ENCODE data around the gene DNAH8. TPM values are rescaled to one million over a fixed set of nuclear protein-coding genes. Genes with fewer than 3 reads are reported as not detected.

DNAH8 gene
- total and polyA plus RNA-seq, 2 donors (not counting 3 experiments of a cell fraction or from before 2014, with no cell fraction given), result 0.29 to 0.61 TPM

- Histone ChIP-seq H3K27me3 (ENCODE audit: control insufficient read depth in 2 of 2, insufficient read depth in 2 of 2, low read length in 2 of 2) (no peaks in the 10 kb centered on the region), H3K36me3 (ENCODE audit: control insufficient read depth in 2 of 2, extremely low read depth in 1 of 2, insufficient read depth in 2 of 2, low read length in 2 of 2) (no peaks in the 10 kb centered on the region), H3K4me1 (ENCODE audit: control insufficient read depth, extremely low read depth, insufficient read depth, low read length) (no peaks in the 10 kb centered on the region), H3K4me3 (replicated peaks in 1 of 3; ENCODE audit: insufficient read depth in 1 of 3, low read depth in 1 of 3, low read length in 3 of 3) (no peak overlapping the region), H3K9me1 (replicated peaks; ENCODE audit: control insufficient read depth, extremely low read depth, insufficient read depth, low read length) (no peaks in the 10 kb centered on the region), H3K79me2 (ENCODE audit: control insufficient read depth, insufficient read depth, low read length) (no peaks in the 10 kb centered on the region), H2AFZ (ENCODE audit: low read depth, low read length) (no peak overlapping the region), H4K20me1 (replicated peaks; ENCODE audit: control insufficient read depth, extremely low read depth, insufficient read depth, low read length) (no peaks in the 10 kb centered on the region), H3K4me2 (ENCODE audit: insufficient read depth, low read length) (no peak overlapping the region), H3K9ac (replicated peaks; ENCODE audit: extremely low read depth, insufficient read depth, low read length) (no peak overlapping the region), H3K9me3 (replicated peaks; ENCODE audit: control insufficient read depth, insufficient read depth, low read length) (no peaks in the 10 kb centered on the region), H3K27ac (ENCODE audit: insufficient read depth, low read depth, low read length) (no peak overlapping the region)
- FAIRE-seq (no peak), DNase-seq (ENCODE audit: low read depth, low spot score) (no peak)
- BruUV-seq (replicated peaks), result no TSS peak
- intact Hi-C loops (cut with micrococcal nuclease) (no loop called here), dilution Hi-C loops (cut with MboI; ENCODE audit: extremely low pct_ligation_motif_present, low sequenced_read_pairs) (no loop called here)
- ChIA-PET CTCF (interaction anchor here (0.7 to 1.2 kb wide), 3 partner anchors 9 to 82 kb away, joined by 3 read pairs; no protein-coding TSS in a partner anchor), POLR2A (no interaction called here)
- TF ChIP-seq GATA2 (IDR thresholded peaks at IDR 0.05; ENCODE audit: insufficient read depth, insufficient read length, low read depth, low read length) (no peak), POLR2A (IDR thresholded peaks at IDR 0.05; ENCODE audit: low read depth, low read length) (no peak), MYC (IDR thresholded peaks at IDR 0.05; ENCODE audit: low read depth, low read length) (no peak), FOS (IDR thresholded peaks at IDR 0.05; ENCODE audit: borderline replicate concordance, insufficient read depth, low read length) (no peak)
Observed at GRCh38 chr6:38831865-38832264, 116.8 kb downstream of the DNAH8 start.

GRCh38 chr6:38833320-38833719 lies 118.2 kb downstream of the DNAH8 start:
- ChIA-PET POLR2A (no interaction called here), CTCF (no interaction called here)
- TF ChIP-seq POLR2A (IDR thresholded peaks at IDR 0.05; ENCODE audit: low read depth, low read length), result no peak
- TF ChIP-seq JUN (IDR thresholded peaks at IDR 0.05; ENCODE audit: borderline replicate concordance, insufficient read depth, insufficient read length, low read depth), result no peak
- no peak for TF ChIP-seq FOS (IDR thresholded peaks at IDR 0.05; ENCODE audit: borderline replicate concordance, insufficient read depth, low read length)
- TF ChIP-seq CTCF (IDR thresholded peaks at IDR 0.05; ENCODE audit: extremely low read depth in 1 of 2, insufficient read depth in 1 of 2, low read depth in 1 of 2, low read length in 2 of 2), result no peak
- no peak for TF ChIP-seq EZH2 (IDR thresholded peaks at IDR 0.05; ENCODE audit: borderline replicate concordance, low read depth, low read length, severe bottlenecking)
- TF ChIP-seq POLR2AphosphoS5 (IDR thresholded peaks at IDR 0.05; ENCODE audit: insufficient read depth, low read depth, low read length), result no peak
- TF ChIP-seq GATA2 (IDR thresholded peaks at IDR 0.05; ENCODE audit: insufficient read depth, insufficient read length, low read depth, low read length), result no peak
- no peak for TF ChIP-seq MYC (IDR thresholded peaks at IDR 0.05; ENCODE audit: low read depth, low read length)
- TF ChIP-seq, protein P1, sequence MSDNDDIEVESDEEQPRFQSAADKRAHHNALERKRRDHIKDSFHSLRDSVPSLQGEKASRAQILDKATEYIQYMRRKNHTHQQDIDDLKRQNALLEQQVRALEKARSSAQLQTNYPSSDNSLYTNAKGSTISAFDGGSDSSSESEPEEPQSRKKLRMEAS (IDR thresholded peaks at IDR 0.05; ENCODE audit: insufficient read depth, insufficient read length), result no peak
- no TSS peak for BruUV-seq (replicated peaks)
- intact Hi-C loops (cut with micrococcal nuclease) (no loop called here), dilution Hi-C loops (cut with MboI; ENCODE audit: extremely low pct_ligation_motif_present, low sequenced_read_pairs) (no loop called here)
- Histone ChIP-seq H3K4me2 (ENCODE audit: insufficient read depth, low read length) (no peak overlapping the region), H3K27me3 (ENCODE audit: control insufficient read depth in 2 of 2, insufficient read depth in 2 of 2, low read length in 2 of 2) (no peaks in the 10 kb centered on the region), H3K9me1 (replicated peaks; ENCODE audit: control insufficient read depth, extremely low read depth, insufficient read depth, low read length) (no peaks in the 10 kb centered on the region), H3K9ac (replicated peaks; ENCODE audit: extremely low read depth, insufficient read depth, low read length) (no peak overlapping the region), H3K79me2 (ENCODE audit: control insufficient read depth, insufficient read depth, low read length) (no peaks in the 10 kb centered on the region), H3K36me3 (ENCODE audit: control insufficient read depth in 2 of 2, extremely low read depth in 1 of 2, insufficient read depth in 2 of 2, low read length in 2 of 2) (no peaks in the 10 kb centered on the region), H2AFZ (ENCODE audit: low read depth, low read length) (no peak overlapping the region), H3K4me3 (replicated peaks in 1 of 3; ENCODE audit: insufficient read depth in 1 of 3, low read depth in 1 of 3, low read length in 3 of 3) (no peak overlapping the region), H4K20me1 (replicated peaks; ENCODE audit: control insufficient read depth, extremely low read depth, insufficient read depth, low read length) (no peaks in the 10 kb centered on the region), H3K4me1 (ENCODE audit: control insufficient read depth, extremely low read depth, insufficient read depth, low read length) (no peaks in the 10 kb centered on the region), H3K27ac (ENCODE audit: insufficient read depth, low read depth, low read length) (no peak overlapping the region), H3K9me3 (replicated peaks; ENCODE audit: control insufficient read depth, insufficient read depth, low read length) (no peaks in the 10 kb centered on the region)
- no peak for DNase-seq (ENCODE audit: low read depth, low spot score)
- no peak for FAIRE-seq
